Ammon's horn (tissue), 1 donor: Measurements from ENCODE around the gene ADGRF5.

Experiments used
- DNase-seq: peaks from one replicate; pipeline ENCODE4 v3.0.0-alpha.2; 2016; ENCODE audit warnings: low spot score

The ADGRF5 gene, protein sequence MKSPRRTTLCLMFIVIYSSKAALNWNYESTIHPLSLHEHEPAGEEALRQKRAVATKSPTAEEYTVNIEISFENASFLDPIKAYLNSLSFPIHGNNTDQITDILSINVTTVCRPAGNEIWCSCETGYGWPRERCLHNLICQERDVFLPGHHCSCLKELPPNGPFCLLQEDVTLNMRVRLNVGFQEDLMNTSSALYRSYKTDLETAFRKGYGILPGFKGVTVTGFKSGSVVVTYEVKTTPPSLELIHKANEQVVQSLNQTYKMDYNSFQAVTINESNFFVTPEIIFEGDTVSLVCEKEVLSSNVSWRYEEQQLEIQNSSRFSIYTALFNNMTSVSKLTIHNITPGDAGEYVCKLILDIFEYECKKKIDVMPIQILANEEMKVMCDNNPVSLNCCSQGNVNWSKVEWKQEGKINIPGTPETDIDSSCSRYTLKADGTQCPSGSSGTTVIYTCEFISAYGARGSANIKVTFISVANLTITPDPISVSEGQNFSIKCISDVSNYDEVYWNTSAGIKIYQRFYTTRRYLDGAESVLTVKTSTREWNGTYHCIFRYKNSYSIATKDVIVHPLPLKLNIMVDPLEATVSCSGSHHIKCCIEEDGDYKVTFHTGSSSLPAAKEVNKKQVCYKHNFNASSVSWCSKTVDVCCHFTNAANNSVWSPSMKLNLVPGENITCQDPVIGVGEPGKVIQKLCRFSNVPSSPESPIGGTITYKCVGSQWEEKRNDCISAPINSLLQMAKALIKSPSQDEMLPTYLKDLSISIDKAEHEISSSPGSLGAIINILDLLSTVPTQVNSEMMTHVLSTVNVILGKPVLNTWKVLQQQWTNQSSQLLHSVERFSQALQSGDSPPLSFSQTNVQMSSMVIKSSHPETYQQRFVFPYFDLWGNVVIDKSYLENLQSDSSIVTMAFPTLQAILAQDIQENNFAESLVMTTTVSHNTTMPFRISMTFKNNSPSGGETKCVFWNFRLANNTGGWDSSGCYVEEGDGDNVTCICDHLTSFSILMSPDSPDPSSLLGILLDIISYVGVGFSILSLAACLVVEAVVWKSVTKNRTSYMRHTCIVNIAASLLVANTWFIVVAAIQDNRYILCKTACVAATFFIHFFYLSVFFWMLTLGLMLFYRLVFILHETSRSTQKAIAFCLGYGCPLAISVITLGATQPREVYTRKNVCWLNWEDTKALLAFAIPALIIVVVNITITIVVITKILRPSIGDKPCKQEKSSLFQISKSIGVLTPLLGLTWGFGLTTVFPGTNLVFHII (N-terminal part only)

DNA sequence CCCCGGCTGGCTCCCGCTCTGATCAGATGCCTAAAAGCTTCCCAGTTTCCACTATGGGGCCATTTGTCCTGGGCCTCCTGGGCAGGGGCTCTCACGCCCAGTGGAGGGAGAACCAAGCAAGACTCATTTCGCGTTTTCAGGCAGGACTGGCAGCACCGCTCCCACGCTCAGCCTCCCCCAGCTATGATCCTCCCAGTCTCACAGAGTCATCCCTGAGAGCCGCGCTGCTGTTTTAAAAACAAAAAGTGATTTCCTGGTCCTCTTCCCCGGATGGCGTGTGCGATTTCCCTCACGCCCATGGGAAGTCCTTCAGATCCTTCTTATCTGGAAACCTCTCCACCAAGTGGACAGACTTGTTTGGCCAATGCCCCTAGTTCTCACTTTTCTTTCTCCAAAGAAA is at the start of gene ADGRF5:
ADGRF5 (minus strand) TSS at position 208 of the 400 bp plus-strand sequence. CDS start 15,176 bp downstream, outside the sequence.
- no peak for DNase-seq

DNA sequence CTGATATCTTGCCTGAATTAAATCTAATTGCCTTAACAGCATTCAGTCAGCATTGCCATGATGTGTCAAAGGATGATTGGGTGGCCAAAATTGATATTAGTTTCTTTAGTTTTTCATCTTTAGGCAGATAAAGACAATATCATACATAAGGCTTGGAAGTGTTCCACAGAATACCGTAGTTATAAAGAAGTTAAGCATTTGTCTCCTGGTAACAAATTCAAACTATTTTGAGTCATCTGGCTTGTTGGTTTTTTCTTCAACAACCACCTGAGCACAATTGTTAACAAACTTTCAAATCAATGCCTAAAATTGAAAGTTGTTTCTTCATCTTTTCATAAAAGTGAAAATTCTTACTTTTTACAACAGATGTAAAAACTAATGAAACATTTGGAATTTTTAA is 47.5 kb upstream of the ADGRF5 start:
- no peak for DNase-seq

DNA sequence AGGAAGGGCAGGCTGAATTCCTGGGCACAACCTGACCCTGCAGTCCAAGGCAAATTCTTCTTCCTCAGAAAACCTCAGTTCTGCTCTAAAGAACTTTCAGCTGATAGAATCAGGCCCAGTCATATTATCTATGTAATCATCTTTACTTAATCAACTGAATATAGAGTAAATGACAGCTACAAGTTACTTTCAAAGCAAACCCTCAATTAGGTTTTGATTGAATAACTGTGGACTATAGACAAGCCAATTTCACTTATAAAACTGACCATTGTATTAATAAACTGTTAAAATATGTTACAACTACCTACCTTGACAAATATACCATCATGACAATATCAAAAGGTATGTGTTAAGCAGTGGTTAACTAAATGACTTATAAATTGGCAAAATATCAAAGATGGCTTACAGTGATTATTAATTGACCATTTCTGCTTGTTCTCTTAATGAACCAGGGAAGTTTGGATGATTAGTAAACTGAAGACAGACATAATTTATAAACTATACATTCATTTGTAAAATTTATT is 46.1 kb upstream of the ADGRF5 start:
- DNase-seq: no peak

DNA sequence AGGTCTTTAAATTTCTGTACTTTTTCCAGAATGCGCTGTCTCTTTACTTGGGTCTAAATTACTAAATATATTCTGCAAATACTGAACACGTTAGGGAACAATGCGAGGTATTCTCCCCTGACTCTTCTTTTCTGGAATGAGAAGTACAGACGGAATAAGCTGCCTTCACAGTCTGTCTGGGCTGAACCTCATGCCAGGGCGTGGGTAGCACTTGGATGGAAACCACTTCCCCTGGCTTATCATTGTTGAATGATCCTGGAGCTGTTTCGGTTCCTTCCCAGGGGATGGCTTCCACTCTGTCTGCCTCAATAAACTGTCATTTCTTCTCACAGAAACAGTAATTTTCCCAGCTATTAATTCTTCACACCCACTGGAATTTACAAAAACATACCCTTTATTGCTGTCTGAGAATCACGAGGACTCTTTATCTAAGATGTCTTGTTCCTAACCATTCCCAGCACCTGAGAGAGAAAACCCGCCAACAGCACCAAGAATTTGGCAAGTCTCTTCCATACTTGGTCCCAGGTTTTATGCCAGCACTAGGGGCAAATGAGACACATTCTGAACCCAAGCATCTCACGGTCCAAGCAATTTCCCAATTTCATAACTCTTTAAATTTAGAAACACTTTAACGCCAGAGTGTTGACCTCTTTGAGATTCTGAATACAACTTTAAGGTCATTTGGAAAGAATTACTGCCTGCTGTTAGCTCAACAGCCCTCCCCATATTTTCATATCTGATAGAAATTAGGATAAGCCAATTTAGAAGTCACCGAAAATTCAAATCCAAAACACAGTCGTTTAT is 43.2 kb upstream of the ADGRF5 start:
- DNase-seq: no peak

DNA sequence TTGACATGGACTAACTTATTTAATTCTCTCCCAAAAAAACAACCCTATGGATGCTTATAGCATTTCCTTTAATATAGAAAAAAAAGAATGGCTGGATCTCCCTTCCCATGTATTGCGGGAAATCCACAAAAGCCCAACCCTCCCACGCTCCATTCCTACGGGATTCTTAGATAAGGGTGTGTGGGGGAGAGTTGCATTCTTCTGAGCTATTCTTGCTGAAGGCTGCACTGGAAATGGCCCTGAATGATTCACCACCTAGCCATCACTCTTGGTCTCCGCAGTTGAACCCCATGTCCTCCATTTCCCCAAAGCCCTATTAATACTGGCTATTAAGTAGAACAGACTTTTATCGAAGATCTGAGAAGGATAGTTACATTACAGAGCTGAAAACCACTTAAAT is 41.9 kb upstream of the ADGRF5 start:
- no peak for DNase-seq

DNA sequence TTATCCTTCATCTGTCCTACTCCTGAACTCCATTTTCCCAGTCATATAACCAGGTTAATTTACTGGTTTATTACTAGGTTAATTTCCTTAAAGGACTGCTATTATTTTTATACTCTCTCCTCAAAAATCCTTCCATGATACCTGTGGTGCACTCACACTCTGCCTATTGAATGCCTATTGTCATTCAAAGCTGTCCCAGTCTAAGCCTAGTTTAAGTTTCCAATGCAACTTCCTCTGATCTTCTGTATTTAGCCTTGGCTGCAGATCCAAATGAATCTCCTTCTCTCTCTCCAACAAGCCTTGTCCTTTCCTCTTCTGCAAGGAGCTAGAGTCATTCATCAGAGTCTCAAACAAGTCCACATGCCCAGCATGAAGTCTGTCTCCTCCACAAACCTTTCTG is 41.3 kb upstream of the ADGRF5 start:
- DNase-seq: no peak

DNA sequence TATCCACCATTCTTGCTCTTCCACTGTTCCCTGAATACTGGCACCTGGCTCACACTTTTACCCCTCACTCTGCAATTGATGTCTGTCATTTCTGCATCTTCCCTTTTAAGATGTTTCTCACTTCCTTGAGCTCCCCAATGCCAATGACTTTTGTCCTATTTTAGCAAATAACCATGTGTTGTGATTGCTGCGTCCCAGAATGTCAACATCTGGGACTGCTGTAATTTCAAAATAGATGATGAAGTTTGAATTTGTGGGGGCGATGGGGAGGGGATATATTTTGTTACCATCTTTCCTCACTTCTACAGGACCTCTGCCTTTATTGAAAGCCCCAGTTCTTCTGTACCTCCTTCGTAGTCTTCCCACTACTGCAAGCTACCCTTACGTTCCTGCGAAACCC is 40.0 kb upstream of the ADGRF5 start:
- no peak for DNase-seq

DNA sequence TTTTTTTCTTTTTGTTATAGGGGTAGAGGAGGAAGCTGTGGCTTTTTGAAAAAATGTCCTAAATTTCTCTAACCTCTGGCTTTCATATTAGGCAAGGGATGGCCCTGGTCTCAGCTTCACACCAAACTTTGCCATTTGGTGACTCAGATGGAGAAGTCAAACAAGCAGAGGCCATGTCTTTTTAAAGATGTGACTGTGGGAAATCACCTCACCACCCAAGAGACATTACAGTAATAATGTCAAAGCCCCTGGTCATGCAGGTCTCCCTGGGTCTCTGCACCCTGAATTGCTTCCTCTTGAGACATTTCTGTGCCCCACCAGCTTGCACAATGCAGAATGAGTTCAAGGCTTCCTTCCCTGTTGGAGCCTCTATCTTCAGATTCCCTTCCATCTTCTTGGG is 39.5 kb upstream of the ADGRF5 start:
- no peak for DNase-seq

DNA sequence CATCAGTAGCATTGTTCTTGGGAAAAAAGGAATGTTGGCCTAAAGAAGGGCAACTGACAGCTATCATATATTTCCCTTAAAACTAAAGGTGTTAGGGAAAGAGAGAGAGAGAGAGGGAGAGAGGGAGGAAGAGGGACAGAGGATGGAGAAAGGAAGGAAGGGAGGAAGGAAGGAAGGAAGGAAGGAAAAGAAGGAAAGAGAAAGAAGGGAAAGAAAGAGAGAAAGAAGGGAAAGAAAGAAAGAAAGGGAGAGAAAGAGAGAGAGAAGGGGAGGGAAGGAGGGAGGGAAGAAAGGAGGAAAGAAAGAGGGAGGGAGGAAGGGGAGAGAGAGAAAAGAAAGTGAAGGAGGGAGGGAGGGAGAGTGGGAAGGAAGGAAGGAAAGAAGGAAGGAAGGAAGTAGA is 37.7 kb upstream of the ADGRF5 start:
- DNase-seq: no peak

DNA sequence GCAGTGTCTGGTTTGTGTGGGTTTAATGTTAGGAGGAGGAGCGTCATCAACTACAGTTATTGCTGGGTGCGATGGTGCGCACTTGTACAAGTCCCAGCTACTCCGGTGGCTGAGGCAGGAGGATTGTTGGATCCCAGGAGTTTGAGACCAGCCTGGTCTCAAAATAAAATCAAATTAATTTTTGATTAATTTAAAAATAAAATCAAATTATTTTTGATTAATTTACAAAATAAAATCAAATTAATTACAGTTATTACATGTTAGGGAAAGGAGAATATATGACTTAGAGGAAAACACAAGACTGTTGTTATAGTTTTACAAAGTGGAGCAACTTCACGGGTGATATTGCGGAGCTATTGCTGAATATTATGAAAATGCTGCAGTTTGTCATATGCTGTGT is 34.7 kb upstream of the ADGRF5 start:
- no peak for DNase-seq

DNA sequence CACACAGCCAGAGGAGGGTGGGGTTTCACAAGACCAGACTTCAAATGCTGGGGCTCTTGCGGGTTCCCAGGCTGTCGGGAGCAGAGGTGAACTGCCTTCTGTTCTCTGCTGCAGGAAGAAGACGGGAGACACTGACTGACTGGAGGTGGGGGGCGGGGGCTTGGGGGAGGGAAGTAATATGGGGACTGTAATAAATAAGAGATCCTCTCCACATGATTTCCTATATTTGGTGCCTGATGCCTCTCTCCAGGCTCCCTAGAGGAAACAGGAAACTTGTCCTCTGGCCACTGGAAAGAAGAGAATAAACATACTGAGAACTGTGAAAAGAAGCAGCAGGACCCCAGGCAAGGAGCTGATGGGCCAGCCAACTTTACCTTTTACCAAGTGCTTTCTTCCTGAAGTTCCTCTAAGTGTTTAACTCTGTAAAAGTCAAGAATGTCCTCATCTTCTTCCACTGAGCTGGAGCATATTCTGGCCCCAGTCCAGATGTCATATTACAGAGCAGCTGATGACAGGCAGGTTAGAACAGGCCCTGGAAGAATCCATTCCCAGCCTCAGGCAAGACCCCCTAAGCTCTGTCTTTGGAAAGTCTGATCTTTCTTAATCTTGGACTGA is 33.2 kb upstream of the ADGRF5 start:
- DNase-seq: no peak

DNA sequence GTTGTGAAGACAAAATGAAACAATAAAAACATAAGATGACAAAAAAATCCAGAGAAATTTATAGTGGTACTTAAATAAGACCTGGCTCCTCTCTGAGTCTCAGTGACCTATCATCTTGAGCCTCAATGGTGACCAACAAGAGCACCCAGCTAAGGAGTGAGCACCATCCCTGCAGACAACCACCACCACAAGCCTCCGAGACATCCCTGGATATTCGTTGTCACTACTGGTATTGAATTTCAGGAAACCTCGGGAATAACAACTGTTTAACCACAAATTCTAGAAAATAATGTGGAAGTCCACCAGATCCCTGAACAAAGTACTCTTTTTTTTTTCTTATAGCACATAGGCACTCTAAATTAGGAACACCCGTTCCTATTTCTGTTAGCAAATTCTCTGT is 32.2 kb upstream of the ADGRF5 start:
- no peak for DNase-seq

DNA sequence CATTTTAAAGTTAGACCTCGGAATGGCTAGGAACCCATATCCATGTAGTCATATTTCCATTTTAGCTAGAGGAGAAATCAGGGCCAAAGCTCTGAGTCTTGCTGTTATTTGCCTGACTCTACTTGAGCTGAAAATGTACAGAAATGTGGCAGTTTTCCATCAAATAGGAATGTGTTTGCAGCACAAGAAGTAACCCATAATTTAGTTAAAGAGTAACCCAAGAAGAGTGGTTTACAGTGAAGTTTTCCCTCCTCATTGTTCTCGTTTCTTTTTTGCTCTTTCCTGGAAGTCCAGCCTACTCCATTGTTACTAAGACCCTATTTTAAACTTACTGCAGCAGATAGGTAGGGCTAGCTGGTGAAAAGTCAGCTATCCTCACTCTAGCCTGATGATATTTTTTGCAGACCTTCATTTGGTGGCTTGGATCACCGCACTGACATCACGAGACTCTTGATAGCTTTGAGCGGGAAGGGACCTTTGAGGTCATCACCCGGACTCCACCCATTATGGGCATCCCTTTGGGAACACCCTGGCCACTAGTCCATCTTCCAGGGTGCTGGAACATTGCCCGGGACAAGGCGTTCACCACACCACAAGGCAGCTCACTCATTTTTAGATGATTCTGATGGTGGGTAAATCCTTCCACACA is 28.0 kb upstream of the ADGRF5 start:
- no peak for DNase-seq

DNA sequence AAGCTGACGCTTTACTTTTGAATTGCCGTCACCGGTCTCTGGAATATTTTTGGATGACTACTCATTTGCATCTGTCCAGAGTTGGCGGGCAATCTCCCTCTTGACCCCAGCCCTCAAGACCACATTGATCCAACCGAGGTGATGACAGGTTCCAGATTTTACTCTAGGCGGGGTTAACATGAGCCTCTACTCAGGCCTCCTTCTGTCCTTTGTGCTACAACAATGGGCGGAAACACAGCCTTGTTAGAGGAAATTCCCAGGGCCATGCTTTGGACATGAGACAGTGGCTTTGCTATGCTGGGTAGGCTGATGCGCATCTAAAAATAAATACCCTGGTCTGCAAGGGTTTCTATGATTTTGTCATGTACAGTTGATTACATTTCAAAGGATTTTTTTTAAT is 27.0 kb upstream of the ADGRF5 start:
- DNase-seq: no peak

DNA sequence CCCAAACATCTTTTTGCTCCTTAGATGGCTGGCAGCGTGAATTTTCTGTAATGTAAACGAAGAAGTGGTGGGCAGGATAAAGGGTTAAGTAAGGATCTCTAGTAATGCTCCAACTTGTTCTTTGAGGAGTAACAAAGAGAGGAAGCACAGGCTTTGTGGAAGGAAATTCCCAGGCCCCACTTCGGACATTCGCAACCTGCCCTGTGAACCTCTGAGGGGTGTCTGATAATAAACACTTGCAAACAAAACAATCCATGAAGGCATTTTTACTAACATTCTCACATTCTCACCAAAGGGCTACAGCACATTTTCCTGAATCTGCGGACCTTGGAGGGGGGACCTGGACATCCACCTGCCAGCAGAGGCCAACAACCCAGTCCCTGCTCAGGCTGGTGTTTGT is 25.8 kb upstream of the ADGRF5 start:
- DNase-seq: no peak

DNA sequence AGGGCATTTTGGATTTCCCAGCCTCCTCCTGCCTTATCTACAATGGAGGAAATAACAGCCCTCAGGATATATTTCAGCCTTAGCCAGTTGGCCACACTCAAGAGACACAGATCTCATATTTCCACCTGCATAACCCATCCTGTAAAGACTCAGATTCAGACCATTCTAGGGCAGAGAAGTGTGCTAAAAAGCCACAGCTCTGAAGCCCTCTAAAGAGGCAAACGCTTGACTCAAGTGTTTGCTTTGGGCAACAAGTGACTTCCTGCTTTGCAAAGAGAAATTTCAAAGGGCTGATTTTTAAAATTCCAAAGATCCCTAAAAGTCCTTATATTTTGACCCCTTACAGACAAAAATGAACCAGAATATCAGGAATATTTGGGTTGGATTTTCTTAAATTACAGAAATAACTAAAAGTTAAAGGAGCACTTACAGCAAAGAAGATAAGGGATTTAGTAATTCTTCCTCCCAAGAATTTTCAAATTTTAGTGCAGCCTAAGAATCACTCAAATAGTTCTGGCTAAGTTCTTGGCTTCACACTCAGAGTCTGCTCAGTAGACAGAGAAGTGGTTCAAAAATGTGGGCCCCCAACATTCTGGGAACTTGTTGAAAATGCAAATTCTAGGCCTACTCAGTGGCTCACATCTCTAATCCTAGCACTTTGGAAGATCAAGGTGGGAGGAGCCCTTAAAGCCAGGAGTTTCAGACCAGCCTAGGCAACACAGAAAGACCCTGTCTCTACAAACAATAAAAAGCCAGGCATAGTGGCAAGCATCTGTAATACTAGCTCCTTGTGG is 18.9 kb upstream of the ADGRF5 start:
- DNase-seq: no peak

DNA sequence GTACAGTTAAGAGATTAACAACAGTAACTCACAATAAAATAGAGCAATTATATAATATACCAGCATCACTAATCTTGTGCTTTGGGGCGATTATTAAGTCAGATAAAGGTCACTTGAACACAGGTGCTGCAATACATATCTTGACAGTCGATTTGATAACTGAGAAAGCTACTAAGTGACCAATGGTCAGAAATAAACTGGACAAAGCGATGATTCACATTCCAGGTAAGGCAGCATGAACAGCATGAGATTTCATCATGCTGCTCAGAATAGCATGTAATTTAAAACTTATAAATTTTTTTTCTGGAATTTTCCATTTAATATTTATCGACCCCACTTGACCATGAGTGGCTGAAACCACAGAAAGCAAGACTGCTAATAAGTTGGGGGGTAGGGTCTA is 15.9 kb upstream of the ADGRF5 start:
- DNase-seq: no peak

DNA sequence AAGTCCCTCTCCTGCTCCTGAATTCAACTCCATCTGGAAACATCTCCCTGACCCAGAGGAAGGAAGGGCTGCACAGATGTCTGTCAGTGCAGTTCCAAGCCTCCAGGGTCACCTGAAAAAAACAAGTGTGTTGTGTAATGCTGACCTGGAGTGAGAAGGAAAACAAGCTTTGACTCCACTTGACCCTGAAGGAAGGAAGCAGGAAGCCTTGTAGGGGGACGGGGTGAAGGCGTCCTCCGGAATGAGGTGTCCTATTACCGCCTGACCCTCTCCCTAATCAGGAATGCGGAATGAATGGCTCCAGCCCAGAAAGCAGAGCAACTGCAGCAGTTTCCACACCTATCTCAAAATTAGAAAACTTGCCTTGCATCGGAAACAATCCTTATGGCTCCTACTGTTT is 13.9 kb upstream of the ADGRF5 start:
- no peak for DNase-seq

DNA sequence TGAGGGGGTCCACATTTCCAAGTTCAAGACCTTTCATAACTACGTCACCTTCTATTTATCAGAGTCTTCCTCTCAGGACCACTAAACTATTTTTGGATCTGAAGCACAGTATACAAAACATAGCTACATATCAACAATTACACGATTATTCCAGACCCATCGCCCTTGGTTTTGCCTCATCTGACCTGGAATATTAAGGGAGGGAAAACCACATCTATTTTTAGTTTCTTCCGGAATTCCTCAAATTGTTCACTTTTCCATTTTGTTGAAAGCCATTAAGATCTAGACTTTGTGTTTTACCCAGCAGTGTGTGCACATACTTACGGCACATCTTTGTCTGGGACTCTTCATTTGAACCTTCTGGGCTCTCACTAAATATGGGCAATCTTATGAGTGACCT is 12.0 kb upstream of the ADGRF5 start:
- DNase-seq: no peak
